ENCODE measurements around the gene ATP6V0A1. TPM values are rescaled to one million over a fixed set of nuclear protein-coding genes. Genes with fewer than 3 reads are reported as not detected.

The ATP6V0A1 gene
- total RNA-seq, 1 experiment from 2014 or later = 0.07 TPM

DNA sequence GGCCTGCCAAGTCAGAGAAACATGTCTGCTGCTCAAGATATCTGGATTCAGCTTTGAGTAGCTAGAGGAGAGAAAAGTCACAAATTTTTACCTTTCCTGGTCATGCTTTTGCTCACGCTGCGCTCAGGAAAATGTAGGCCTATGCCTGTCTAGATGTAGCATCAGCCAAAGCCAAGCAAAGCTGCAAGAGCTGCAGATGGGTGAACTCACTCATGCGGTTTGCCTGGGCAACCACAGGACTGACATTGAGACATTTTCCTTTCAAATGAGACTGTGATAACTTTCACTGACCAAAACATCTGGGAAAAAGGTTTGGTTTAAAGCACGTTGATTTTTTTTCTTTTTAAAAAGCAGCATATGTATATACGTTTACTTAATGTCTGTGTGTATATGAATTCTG, 43.4 kb downstream of the ATP6V0A1 start:
- Histone ChIP-seq H3K79me2 (ENCODE audit: low read length) (no peaks in the 10 kb centered on the region), H3K4me1 (ENCODE audit: insufficient read depth, low read length) (no peaks in the 10 kb centered on the region), H4K20me1 (ENCODE audit: low read length) (no peaks in the 10 kb centered on the region), H3K4me2 (ENCODE audit: low read length) (no peak overlapping the region), H3K36me3 (ENCODE audit: low read depth, low read length) (no peaks in the 10 kb centered on the region), H3K27me3 (ENCODE audit: low read length) (no peaks in the 10 kb centered on the region), H3K9me2 (replicated peaks; ENCODE audit: low read length) (no peaks in the 10 kb centered on the region), H3K9ac (ENCODE audit: low read length) (no peak overlapping the region), H3K27ac (ENCODE audit: low read length) (no peak overlapping the region), H2AFZ (ENCODE audit: low read length) (no peak overlapping the region), H3F3A (ENCODE audit: low read length, unreplicated experiment) (no peaks in the 10 kb centered on the region), H3K9me3 (ENCODE audit: low read length) (no peaks in the 10 kb centered on the region), H3K4me3 (ENCODE audit: low read length) (no peak overlapping the region)
- ATAC-seq (no peak), DNase-seq (no peak)
- TF ChIP-seq EZH2phosphoT487 (IDR thresholded peaks at IDR 0.05; ENCODE audit: borderline replicate concordance, low read length) (no peak), CTCF (conservative IDR thresholded peaks at IDR 0.05; ENCODE audit: low read depth, low read length) (no peak), EZH2 (IDR thresholded peaks at IDR 0.05; ENCODE audit: low read length, unreplicated experiment) (no peak)
- ChIA-PET POLR2A (ENCODE audit: unreplicated experiment) (no interaction called here), CTCF (no interaction called here)
- intact Hi-C loops (cut with micrococcal nuclease) = no loop called here
- BruUV-seq (replicated peaks) = no TSS peak

- TF ChIP-seq CTCF (conservative IDR thresholded peaks at IDR 0.05; ENCODE audit: low read depth, low read length) (no peak), EZH2phosphoT487 (IDR thresholded peaks at IDR 0.05; ENCODE audit: borderline replicate concordance, low read length) (no peak), EZH2 (IDR thresholded peaks at IDR 0.05; ENCODE audit: low read length, unreplicated experiment) (no peak)
- ATAC-seq (no peak), DNase-seq (no peak)
- Histone ChIP-seq H4K20me1 (ENCODE audit: low read length) (no peaks in the 10 kb centered on the region), H3F3A (ENCODE audit: low read length, unreplicated experiment) (no peaks in the 10 kb centered on the region), H3K4me1 (ENCODE audit: insufficient read depth, low read length) (no peaks in the 10 kb centered on the region), H3K4me2 (ENCODE audit: low read length) (no peak overlapping the region), H3K27ac (ENCODE audit: low read length) (no peak overlapping the region), H2AFZ (ENCODE audit: low read length) (no peak overlapping the region), H3K4me3 (ENCODE audit: low read length) (no peak overlapping the region), H3K9me3 (ENCODE audit: low read length) (no peaks in the 10 kb centered on the region), H3K27me3 (ENCODE audit: low read length) (no peaks in the 10 kb centered on the region), H3K36me3 (ENCODE audit: low read depth, low read length) (no peaks in the 10 kb centered on the region), H3K79me2 (ENCODE audit: low read length) (no peaks in the 10 kb centered on the region), H3K9ac (ENCODE audit: low read length) (no peak overlapping the region), H3K9me2 (replicated peaks; ENCODE audit: low read length) (no peaks in the 10 kb centered on the region)
- BruUV-seq (replicated peaks) = no TSS peak
- ChIA-PET CTCF (no interaction called here), POLR2A (ENCODE audit: unreplicated experiment) (no interaction called here)
- intact Hi-C loops (cut with micrococcal nuclease) = no loop called here
Measured at GRCh38 chr17:42502926-42503325, 44.2 kb downstream of the ATP6V0A1 start.

GRCh38 chr17:42507671-42508070, 49.0 kb downstream of the ATP6V0A1 start:
- BruUV-seq (replicated peaks) = no TSS peak
- ChIA-PET CTCF (no interaction called here), POLR2A (ENCODE audit: unreplicated experiment) (no interaction called here)
- TF ChIP-seq EZH2phosphoT487 (IDR thresholded peaks at IDR 0.05; ENCODE audit: borderline replicate concordance, low read length) (no peak), EZH2 (IDR thresholded peaks at IDR 0.05; ENCODE audit: low read length, unreplicated experiment) (no peak), CTCF (conservative IDR thresholded peaks at IDR 0.05; ENCODE audit: low read depth, low read length) (no peak)
- no peak overlapping the region for H3K4me3 ChIP-seq (ENCODE audit: low read length)
- H3K79me2 ChIP-seq (ENCODE audit: low read length) = no peaks in the 10 kb centered on the region
- H3K27me3 ChIP-seq (ENCODE audit: low read length) = no peaks in the 10 kb centered on the region
- H3K9me2 ChIP-seq (replicated peaks; ENCODE audit: low read length) = no peaks in the 10 kb centered on the region
- H3K4me2 ChIP-seq (ENCODE audit: low read length) = no peak overlapping the region
- H3K4me1 ChIP-seq (ENCODE audit: insufficient read depth, low read length) = no peaks in the 10 kb centered on the region
- no peak for ATAC-seq
- no peak overlapping the region for H2AFZ ChIP-seq (ENCODE audit: low read length)
- no peaks in the 10 kb centered on the region for H3K9me3 ChIP-seq (ENCODE audit: low read length)
- no peaks in the 10 kb centered on the region for H3K36me3 ChIP-seq (ENCODE audit: low read depth, low read length)
- no peaks in the 10 kb centered on the region for H3F3A ChIP-seq (ENCODE audit: low read length, unreplicated experiment)
- no peaks in the 10 kb centered on the region for H4K20me1 ChIP-seq (ENCODE audit: low read length)
- no peak overlapping the region for H3K27ac ChIP-seq (ENCODE audit: low read length)
- intact Hi-C loops (cut with micrococcal nuclease) = no loop called here
- H3K9ac ChIP-seq (ENCODE audit: low read length) = no peak overlapping the region
- no peak for DNase-seq

All from PC-3 (cell line).